GM12865 (cell line): ENCODE measurements around the gene RRBP1.
A peak's percentile ranks its signal among the peaks of the same experiment; 100 is the strongest.

Experiments
- DNase-seq: peaks from one replicate; pipeline ENCODE4 v3.0.0; 2010; ENCODE audit warnings: low read depth
- H3K4me3 ChIP-seq: 2 replicates; pipeline ENCODE4 v1.5.1; 2011; ENCODE audit warnings: mild to moderate bottlenecking, low read depth, low read length, control low read depth
- CTCF ChIP-seq: IDR thresholded peaks from 2 replicates; pipeline ENCODE4 v1.5.1; 2011; ENCODE audit warnings: low read length, control low read depth, low read depth, inconsistent platforms; ENCODE audit not compliant: insufficient read depth; ENCODE audit errors: missing control alignments

Gene RRBP1

GRCh38 chr20:17648791-17649730 lies 33.0 kb downstream of the RRBP1 start:
- no peak for TF ChIP-seq CTCF
- peak; percentile 21 for DNase-seq
- H3K4me3 ChIP-seq = no peak overlapping the region

- DNase-seq = no peak
- TF ChIP-seq CTCF = no peak
- H3K4me3 ChIP-seq = no peak overlapping the region
These were observed 33.8 kb downstream of the RRBP1 start for GRCh38 chr20:17648315-17648646.

- no peak overlapping the region for H3K4me3 ChIP-seq
- TF ChIP-seq CTCF = no peak
- no peak for DNase-seq
These were observed 34.4 kb downstream of the RRBP1 start for GRCh38 chr20:17647391-17648314.

GRCh38 chr20:17646961-17647301 lies 35.1 kb downstream of the RRBP1 start:
- TF ChIP-seq CTCF = no peak
- no peak overlapping the region for H3K4me3 ChIP-seq
- DNase-seq = no peak

- DNase-seq = no peak
- no peak for TF ChIP-seq CTCF
- no peak overlapping the region for H3K4me3 ChIP-seq
These were observed 35.7 kb downstream of the RRBP1 start for GRCh38 chr20:17646209-17646960.

- no peak for DNase-seq
- no peak for TF ChIP-seq CTCF
These were observed 36.4 kb downstream of the RRBP1 start for GRCh38 chr20:17645546-17646208.

More at GRCh38 chr20:17645546-17646208, 36.4 kb downstream of the RRBP1 start:
- no peak overlapping the region for H3K4me3 ChIP-seq
